ENCODE results near the gene MYOD1.

Gene MYOD1

GRCh38 chr11:17741487-17741886 lies 22.1 kb downstream of the MYOD1 start:
- Histone ChIP-seq H3K27me3 (ENCODE audit: insufficient read depth, low read length) (no peaks in the 10 kb centered on the region), H4K20me1 (ENCODE audit: insufficient read depth, low read length) (no peaks in the 10 kb centered on the region)

GRCh38 chr11:17742019-17742418 lies 22.6 kb downstream of the MYOD1 start:
- Histone ChIP-seq H3K4me1 (ENCODE audit: insufficient read depth, low read length, severe bottlenecking) (no peaks in the 10 kb centered on the region), H3K4me3 (ENCODE audit: low read depth, low read length, poor library complexity, severe bottlenecking) (no peak overlapping the region), H4K20me1 (ENCODE audit: insufficient read depth, low read length) (no peaks in the 10 kb centered on the region), H3K79me2 (ENCODE audit: insufficient read depth, low read length) (no peaks in the 10 kb centered on the region), H3K9ac (ENCODE audit: low read length) (no peak overlapping the region), H3K4me2 (ENCODE audit: low read length) (no peak overlapping the region), H3K36me3 (ENCODE audit: insufficient read depth, low read length) (no peaks in the 10 kb centered on the region), H3K27me3 (ENCODE audit: insufficient read depth, low read length) (no peaks in the 10 kb centered on the region), H2AFZ (ENCODE audit: low read length) (no peak overlapping the region), H3K9me3 (ENCODE audit: low read length) (no peaks in the 10 kb centered on the region), H3K9me2 (ENCODE audit: low read depth, low read length) (no peaks in the 10 kb centered on the region), H3K27ac (ENCODE audit: low read depth, low read length, poor library complexity, severe bottlenecking) (no peak overlapping the region), H3F3A (ENCODE audit: insufficient read depth, low read length) (no peaks in the 10 kb centered on the region)
- no peak for TF ChIP-seq CTCF (IDR thresholded peaks at IDR 0.05; ENCODE audit: low read length)
- TF ChIP-seq EZH2 (IDR thresholded peaks at IDR 0.05; ENCODE audit: borderline replicate concordance, low read length) = no peak

More at GRCh38 chr11:17741487-17741886, 22.1 kb downstream of the MYOD1 start:
- Histone ChIP-seq H3F3A (ENCODE audit: insufficient read depth, low read length) (no peaks in the 10 kb centered on the region), H3K4me3 (ENCODE audit: low read depth, low read length, poor library complexity, severe bottlenecking) (no peak overlapping the region), H3K27ac (ENCODE audit: low read depth, low read length, poor library complexity, severe bottlenecking) (no peak overlapping the region), H3K79me2 (ENCODE audit: insufficient read depth, low read length) (no peaks in the 10 kb centered on the region), H3K4me1 (ENCODE audit: insufficient read depth, low read length, severe bottlenecking) (no peaks in the 10 kb centered on the region), H3K36me3 (ENCODE audit: insufficient read depth, low read length) (no peaks in the 10 kb centered on the region), H2AFZ (ENCODE audit: low read length) (no peak overlapping the region), H3K4me2 (ENCODE audit: low read length) (no peak overlapping the region), H3K9me3 (ENCODE audit: low read length) (no peaks in the 10 kb centered on the region), H3K9ac (ENCODE audit: low read length) (no peak overlapping the region), H3K9me2 (ENCODE audit: low read depth, low read length) (no peaks in the 10 kb centered on the region)
- TF ChIP-seq CTCF (IDR thresholded peaks at IDR 0.05; ENCODE audit: low read length) (no peak), EZH2 (IDR thresholded peaks at IDR 0.05; ENCODE audit: borderline replicate concordance, low read length) (no peak)

- no peaks in the 10 kb centered on the region for H3F3A ChIP-seq (ENCODE audit: insufficient read depth, low read length)
- no peaks in the 10 kb centered on the region for H3K9me2 ChIP-seq (ENCODE audit: low read depth, low read length)
- no peak overlapping the region for H3K4me3 ChIP-seq (ENCODE audit: low read depth, low read length, poor library complexity, severe bottlenecking)
- no peaks in the 10 kb centered on the region for H3K27me3 ChIP-seq (ENCODE audit: insufficient read depth, low read length)
- no peak for TF ChIP-seq EZH2 (IDR thresholded peaks at IDR 0.05; ENCODE audit: borderline replicate concordance, low read length)
- TF ChIP-seq CTCF (IDR thresholded peaks at IDR 0.05; ENCODE audit: low read length) = no peak
- H3K9me3 ChIP-seq (ENCODE audit: low read length) = no peaks in the 10 kb centered on the region
- no peak overlapping the region for H3K4me2 ChIP-seq (ENCODE audit: low read length)
- no peaks in the 10 kb centered on the region for H3K36me3 ChIP-seq (ENCODE audit: insufficient read depth, low read length)
- no peak overlapping the region for H3K27ac ChIP-seq (ENCODE audit: low read depth, low read length, poor library complexity, severe bottlenecking)
- H4K20me1 ChIP-seq (ENCODE audit: insufficient read depth, low read length) = no peaks in the 10 kb centered on the region
- no peak overlapping the region for H2AFZ ChIP-seq (ENCODE audit: low read length)
- H3K79me2 ChIP-seq (ENCODE audit: insufficient read depth, low read length) = no peaks in the 10 kb centered on the region
- H3K4me1 ChIP-seq (ENCODE audit: insufficient read depth, low read length, severe bottlenecking) = no peaks in the 10 kb centered on the region
- no peak overlapping the region for H3K9ac ChIP-seq (ENCODE audit: low read length)
These were observed 23.8 kb downstream of the MYOD1 start for GRCh38 chr11:17743026-17743807.

Data from OCI-LY1 (cell line).